ENCODE data around the gene SLC25A4.
A peak's percentile ranks its signal among the peaks of the same experiment; 100 is the strongest.

The SLC25A4 gene

GRCh38 chr4:185142564-185142911 is 528 bp upstream of the SLC25A4 start:
- peak overlapping the region; percentile 77 for H3K9ac ChIP-seq (ENCODE audit: low read length)
- H3K4me1 ChIP-seq (ENCODE audit: control insufficient read depth, insufficient read depth, low read length) = peaks cover 8% of the 10 kb centered on the region; the same call in 1 of the 2 replicates
- peak overlapping the region; percentile 22; the same call in 1 of the 2 replicates for H3K27ac ChIP-seq (ENCODE audit: low read depth, low read length)
- no peaks in the 10 kb centered on the region for H3K9me3 ChIP-seq (ENCODE audit: control insufficient read depth, insufficient read depth, low read depth, low read length)
- H3K4me3 ChIP-seq (ENCODE audit: low read depth, low read length) = peak overlapping the region; percentile 85
- peaks cover 6% of the 10 kb centered on the region; the same call in 1 of the 2 replicates for H3K27me3 ChIP-seq (ENCODE audit: control insufficient read depth, insufficient read depth, low read length)
- peaks cover 16% of the 10 kb centered on the region for H3K36me3 ChIP-seq (ENCODE audit: control insufficient read depth, insufficient read depth, low read length)

DNA sequence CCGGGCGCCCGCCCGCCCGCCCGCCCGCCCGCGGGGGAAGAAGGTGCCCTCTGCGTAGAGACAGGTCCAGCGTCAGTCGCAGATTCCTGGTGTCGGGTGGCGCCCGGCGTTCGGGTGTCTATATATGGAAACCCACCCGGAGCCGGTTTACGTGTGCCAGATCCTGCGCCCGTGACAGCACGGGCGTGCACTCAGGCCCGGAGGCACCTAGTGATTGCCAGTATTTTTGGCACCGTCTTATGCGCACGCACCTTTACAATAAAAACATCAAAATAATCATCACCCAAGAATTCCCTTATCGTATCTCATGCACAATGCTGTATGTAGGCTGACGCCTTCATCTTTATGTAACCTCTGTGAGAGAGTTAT is 519 bp downstream of the SLC25A4 start:
- Histone ChIP-seq H3K27me3 (ENCODE audit: control insufficient read depth, insufficient read depth, low read length) (peaks cover 6% of the 10 kb centered on the region; the same call in 1 of the 2 replicates), H3K4me1 (ENCODE audit: control insufficient read depth, insufficient read depth, low read length) (peaks cover 8% of the 10 kb centered on the region; the same call in 1 of the 2 replicates), H3K36me3 (ENCODE audit: control insufficient read depth, insufficient read depth, low read length) (peaks cover 16% of the 10 kb centered on the region), H3K27ac (ENCODE audit: low read depth, low read length) (no peak overlapping the region), H3K4me3 (ENCODE audit: low read depth, low read length) (peak overlapping the region; percentile 85), H3K9ac (ENCODE audit: low read length) (peak overlapping the region; percentile 56), H3K9me3 (ENCODE audit: control insufficient read depth, insufficient read depth, low read depth, low read length) (no peaks in the 10 kb centered on the region)

DNA sequence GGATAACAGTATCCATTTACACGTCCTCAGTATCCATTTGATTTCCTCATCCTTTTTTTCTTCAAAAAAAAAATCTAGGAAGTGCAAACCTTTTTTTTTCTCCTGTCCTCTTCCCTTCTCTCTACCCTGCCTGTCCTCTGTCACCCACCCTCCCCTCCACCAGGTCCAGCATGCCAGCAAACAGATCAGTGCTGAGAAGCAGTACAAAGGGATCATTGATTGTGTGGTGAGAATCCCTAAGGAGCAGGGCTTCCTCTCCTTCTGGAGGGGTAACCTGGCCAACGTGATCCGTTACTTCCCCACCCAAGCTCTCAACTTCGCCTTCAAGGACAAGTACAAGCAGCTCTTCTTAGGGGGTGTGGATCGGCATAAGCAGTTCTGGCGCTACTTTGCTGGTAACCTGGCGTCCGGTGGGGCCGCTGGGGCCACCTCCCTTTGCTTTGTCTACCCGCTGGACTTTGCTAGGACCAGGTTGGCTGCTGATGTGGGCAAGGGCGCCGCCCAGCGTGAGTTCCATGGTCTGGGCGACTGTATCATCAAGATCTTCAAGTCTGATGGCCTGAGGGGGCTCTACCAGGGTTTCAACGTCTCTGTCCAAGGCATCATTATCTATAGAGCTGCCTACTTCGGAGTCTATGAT is 1.7 kb downstream of the SLC25A4 start:
- Histone ChIP-seq H3K27ac (ENCODE audit: low read depth, low read length) (no peak overlapping the region), H3K4me3 (ENCODE audit: low read depth, low read length) (peak overlapping the region; percentile 85; the same call in 1 of the 2 replicates), H3K9ac (ENCODE audit: low read length) (no peak overlapping the region), H3K4me1 (ENCODE audit: control insufficient read depth, insufficient read depth, low read length) (peaks cover 8% of the 10 kb centered on the region; the same call in 1 of the 2 replicates), H3K27me3 (ENCODE audit: control insufficient read depth, insufficient read depth, low read length) (peaks cover 6% of the 10 kb centered on the region; the same call in 1 of the 2 replicates), H3K9me3 (ENCODE audit: control insufficient read depth, insufficient read depth, low read depth, low read length) (no peaks in the 10 kb centered on the region), H3K36me3 (ENCODE audit: control insufficient read depth, insufficient read depth, low read length) (peaks cover 16% of the 10 kb centered on the region)

- Histone ChIP-seq H3K9ac (ENCODE audit: low read length) (no peak overlapping the region), H3K27ac (ENCODE audit: low read depth, low read length) (no peak overlapping the region), H3K4me3 (ENCODE audit: low read depth, low read length) (no peak overlapping the region), H3K9me3 (ENCODE audit: control insufficient read depth, insufficient read depth, low read depth, low read length) (no peaks in the 10 kb centered on the region), H3K36me3 (ENCODE audit: control insufficient read depth, insufficient read depth, low read length) (peaks cover 16% of the 10 kb centered on the region), H3K27me3 (ENCODE audit: control insufficient read depth, insufficient read depth, low read length) (peaks cover 6% of the 10 kb centered on the region; the same call in 1 of the 2 replicates), H3K4me1 (ENCODE audit: control insufficient read depth, insufficient read depth, low read length) (peaks cover 8% of the 10 kb centered on the region; the same call in 1 of the 2 replicates)
Observed at GRCh38 chr4:185145572-185145971, 2.5 kb downstream of the SLC25A4 start.

- Histone ChIP-seq H3K36me3 (ENCODE audit: control insufficient read depth, insufficient read depth, low read length) (peaks cover 28% of the 10 kb centered on the region), H3K4me1 (ENCODE audit: control insufficient read depth, insufficient read depth, low read length) (0 out of 2 replicates have a peak, but pooled peaks cover under 1% of the 10 kb centered on the region), H3K4me3 (ENCODE audit: low read depth, low read length) (no peak overlapping the region), H3K27ac (ENCODE audit: low read depth, low read length) (no peak overlapping the region), H3K27me3 (ENCODE audit: control insufficient read depth, insufficient read depth, low read length) (no peaks in the 10 kb centered on the region), H3K9me3 (ENCODE audit: control insufficient read depth, insufficient read depth, low read depth, low read length) (no peaks in the 10 kb centered on the region), H3K9ac (ENCODE audit: low read length) (no peak overlapping the region)
Observed at GRCh38 chr4:185149392-185149791, 6.3 kb downstream of the SLC25A4 start.

DNA sequence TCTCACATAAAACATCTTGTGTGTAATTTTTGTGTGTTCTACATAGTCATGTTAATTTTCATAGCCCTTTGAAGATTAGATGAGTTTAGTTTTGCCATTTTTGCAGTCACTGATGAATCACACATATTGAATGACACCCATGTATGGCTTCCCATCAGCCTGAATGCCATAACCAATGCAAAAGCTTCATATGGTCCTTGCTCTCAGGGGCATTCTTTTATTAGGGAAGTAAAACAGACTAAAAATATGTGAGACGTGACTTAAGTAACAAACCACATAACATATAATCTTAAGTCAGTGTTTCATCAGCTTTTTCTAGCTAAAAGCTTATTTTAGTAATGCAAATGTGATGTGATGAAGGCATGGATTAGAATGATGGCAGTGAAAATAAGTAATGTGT is 8.2 kb downstream of the SLC25A4 start:
- Histone ChIP-seq H3K27me3 (ENCODE audit: control insufficient read depth, insufficient read depth, low read length) (no peaks in the 10 kb centered on the region), H3K9me3 (ENCODE audit: control insufficient read depth, insufficient read depth, low read depth, low read length) (no peaks in the 10 kb centered on the region), H3K27ac (ENCODE audit: low read depth, low read length) (no peak overlapping the region), H3K4me1 (ENCODE audit: control insufficient read depth, insufficient read depth, low read length) (no peaks in the 10 kb centered on the region), H3K36me3 (ENCODE audit: control insufficient read depth, insufficient read depth, low read length) (peaks cover 18% of the 10 kb centered on the region), H3K4me3 (ENCODE audit: low read depth, low read length) (no peak overlapping the region), H3K9ac (ENCODE audit: low read length) (no peak overlapping the region)

DNA sequence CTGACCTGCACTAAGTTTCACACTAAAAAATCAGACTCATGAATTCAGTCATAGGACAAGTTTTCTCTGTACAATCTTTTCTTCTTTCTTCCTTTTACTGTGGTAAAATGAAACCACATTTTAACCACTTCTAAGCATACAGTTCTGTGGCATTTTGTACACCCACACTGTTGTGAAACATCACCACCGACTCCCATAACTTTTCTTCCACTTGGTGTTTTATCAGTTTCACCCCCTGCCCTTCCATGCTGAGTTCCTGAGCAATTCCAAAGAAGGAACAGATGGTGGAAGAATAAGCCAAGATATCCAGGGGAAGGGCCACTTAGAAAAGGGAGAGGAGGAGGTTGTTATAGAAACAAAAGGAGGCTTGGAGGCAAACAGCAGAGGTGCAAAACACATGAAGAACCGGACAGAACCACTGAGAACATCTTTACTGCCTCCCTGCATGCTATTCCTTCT is 22.6 kb downstream of the SLC25A4 start:
- H3K4me1 ChIP-seq (ENCODE audit: control insufficient read depth, insufficient read depth, low read length) = no peaks in the 10 kb centered on the region; the same call in 1 of the 2 replicates
- H3K27ac ChIP-seq (ENCODE audit: low read depth, low read length) = no peak overlapping the region
- H3K27me3 ChIP-seq (ENCODE audit: control insufficient read depth, insufficient read depth, low read length) = no peaks in the 10 kb centered on the region
- peaks cover 36% of the 10 kb centered on the region for H3K36me3 ChIP-seq (ENCODE audit: control insufficient read depth, insufficient read depth, low read length)
- no peaks in the 10 kb centered on the region for H3K9me3 ChIP-seq (ENCODE audit: control insufficient read depth, insufficient read depth, low read depth, low read length)
- H3K4me3 ChIP-seq (ENCODE audit: low read depth, low read length) = no peak overlapping the region
- H3K9ac ChIP-seq (ENCODE audit: low read length) = no peak overlapping the region

GRCh38 chr4:185167234-185167633 is 24.2 kb downstream of the SLC25A4 start:
- Histone ChIP-seq H3K27me3 (ENCODE audit: control insufficient read depth, insufficient read depth, low read length) (no peaks in the 10 kb centered on the region), H3K36me3 (ENCODE audit: control insufficient read depth, insufficient read depth, low read length) (peaks cover 27% of the 10 kb centered on the region), H3K9me3 (ENCODE audit: control insufficient read depth, insufficient read depth, low read depth, low read length) (no peaks in the 10 kb centered on the region), H3K9ac (ENCODE audit: low read length) (no peak overlapping the region), H3K4me1 (ENCODE audit: control insufficient read depth, insufficient read depth, low read length) (peaks cover 11% of the 10 kb centered on the region), H3K4me3 (ENCODE audit: low read depth, low read length) (no peak overlapping the region), H3K27ac (ENCODE audit: low read depth, low read length) (no peak overlapping the region)

DNA sequence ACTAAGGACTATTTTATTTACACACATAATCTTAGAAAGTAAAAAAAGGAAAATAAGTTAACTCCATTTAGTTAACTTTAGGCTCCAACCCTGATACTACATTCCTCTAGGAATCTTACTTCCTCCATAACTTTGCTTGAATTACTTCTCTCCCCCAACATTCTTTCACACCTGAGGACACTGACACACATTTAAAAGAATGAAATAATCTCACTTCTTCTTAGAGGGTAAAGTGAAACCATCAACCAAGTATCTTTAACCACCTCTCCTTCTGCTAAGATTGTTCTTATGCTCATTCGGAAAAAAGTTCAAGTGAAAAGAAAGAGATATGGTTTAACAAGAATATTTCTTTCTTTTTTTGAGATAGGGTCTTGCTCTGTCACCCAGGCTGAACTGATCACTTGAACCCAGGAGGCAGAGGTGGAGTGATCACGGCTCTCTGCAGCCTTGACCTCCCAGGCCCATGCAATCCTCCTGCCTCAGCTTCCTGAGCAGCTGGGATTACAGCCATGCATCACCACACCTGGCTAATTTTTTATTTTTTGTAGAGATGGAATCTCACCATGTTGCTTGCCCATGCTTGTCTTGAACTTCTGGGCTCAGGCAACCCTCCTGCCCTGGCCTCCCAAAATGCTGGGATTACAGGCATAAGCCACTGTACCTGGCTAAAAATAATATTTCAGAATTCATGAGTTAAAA is 28.5 kb downstream of the SLC25A4 start:
- Histone ChIP-seq H3K27me3 (ENCODE audit: control insufficient read depth, insufficient read depth, low read length) (no peaks in the 10 kb centered on the region), H3K9ac (ENCODE audit: low read length) (no peak overlapping the region), H3K36me3 (ENCODE audit: control insufficient read depth, insufficient read depth, low read length) (peaks cover 33% of the 10 kb centered on the region), H3K4me3 (ENCODE audit: low read depth, low read length) (no peak overlapping the region), H3K4me1 (ENCODE audit: control insufficient read depth, insufficient read depth, low read length) (peaks cover 15% of the 10 kb centered on the region), H3K27ac (ENCODE audit: low read depth, low read length) (peak overlapping the region; percentile 48), H3K9me3 (ENCODE audit: control insufficient read depth, insufficient read depth, low read depth, low read length) (no peaks in the 10 kb centered on the region)

DNA sequence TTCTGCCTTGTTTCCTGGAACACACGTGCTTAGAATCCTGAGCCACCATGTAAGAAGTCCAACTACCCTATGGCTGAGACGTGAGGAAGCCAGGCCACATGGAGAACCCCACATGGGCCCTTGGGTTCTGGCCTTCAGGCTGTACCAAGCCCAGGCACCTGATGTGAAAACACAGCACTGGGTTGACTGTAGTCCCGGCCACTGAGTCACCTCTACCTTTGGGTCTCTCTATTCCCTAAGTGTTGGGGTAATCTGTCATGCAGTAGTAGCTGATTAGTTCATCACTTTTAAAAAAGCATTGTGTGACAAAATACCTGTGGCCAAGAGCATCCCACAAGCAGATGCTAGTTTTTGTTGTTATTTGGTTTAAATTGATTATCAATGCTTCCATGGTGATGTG is 36.4 kb downstream of the SLC25A4 start:
- H3K4me3 ChIP-seq (ENCODE audit: low read depth, low read length) = no peak overlapping the region
- H3K9ac ChIP-seq (ENCODE audit: low read length) = no peak overlapping the region
- no peak overlapping the region for H3K27ac ChIP-seq (ENCODE audit: low read depth, low read length)

DNA sequence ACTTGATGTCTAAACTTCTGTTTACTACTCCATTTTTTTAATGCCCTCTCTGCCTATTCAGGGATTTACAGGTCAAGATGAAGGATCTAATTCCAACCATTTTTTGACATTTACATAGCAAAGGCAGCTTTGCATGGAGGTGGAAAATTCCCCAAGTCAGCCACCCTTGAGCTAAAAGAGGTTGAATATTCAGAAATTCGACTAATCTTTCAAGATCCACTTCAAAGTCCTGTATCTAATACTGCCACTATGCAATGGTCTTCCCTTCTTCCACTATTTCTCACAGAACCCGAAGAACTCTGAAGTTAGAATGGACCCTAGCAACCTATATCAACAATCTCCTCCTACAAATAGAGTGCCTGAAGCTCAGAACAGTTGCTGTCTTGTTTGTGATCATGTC is 39.2 kb downstream of the SLC25A4 start:
- Histone ChIP-seq H3K9me3 (ENCODE audit: control insufficient read depth, insufficient read depth, low read depth, low read length) (no peaks in the 10 kb centered on the region), H3K4me3 (ENCODE audit: low read depth, low read length) (no peak overlapping the region), H3K4me1 (ENCODE audit: control insufficient read depth, insufficient read depth, low read length) (peaks cover 21% of the 10 kb centered on the region), H3K9ac (ENCODE audit: low read length) (peak overlapping the region; percentile 31), H3K27me3 (ENCODE audit: control insufficient read depth, insufficient read depth, low read length) (no peaks in the 10 kb centered on the region), H3K36me3 (ENCODE audit: control insufficient read depth, insufficient read depth, low read length) (no peaks in the 10 kb centered on the region), H3K27ac (ENCODE audit: low read depth, low read length) (peak overlapping the region; percentile 29)

More for the DNA sequence above, 36.4 kb downstream of the SLC25A4 start:
- H3K27me3 ChIP-seq (ENCODE audit: control insufficient read depth, insufficient read depth, low read length) = no peaks in the 10 kb centered on the region
- H3K9me3 ChIP-seq (ENCODE audit: control insufficient read depth, insufficient read depth, low read depth, low read length) = no peaks in the 10 kb centered on the region
- peaks cover 21% of the 10 kb centered on the region for H3K4me1 ChIP-seq (ENCODE audit: control insufficient read depth, insufficient read depth, low read length)
- H3K36me3 ChIP-seq (ENCODE audit: control insufficient read depth, insufficient read depth, low read length) = peaks cover 10% of the 10 kb centered on the region; the same call in 1 of the 2 replicates

Data from HUES6 (cell line).